ENCODE data around the gene SLC7A6. TPM values are rescaled to one million over a fixed set of nuclear protein-coding genes. Genes with fewer than 3 reads are reported as not detected.

Gene SLC7A6
- total and polyA plus RNA-seq, 10 of the 15 experiments (the other 5 are each of a cell fraction or from before 2014, with no cell fraction given) = 8.2 to 60.4 (median 28.6) TPM

GRCh38 chr16:68250951-68251350 is 13.4 kb upstream of the SLC7A6 start:
- Histone ChIP-seq H3K4me1 (ENCODE audit: control insufficient read depth, insufficient read depth, low read length) (peaks cover 15% of the 10 kb centered on the region), H3K36me3 (ENCODE audit: control insufficient read depth in 2 of 2, insufficient read depth in 2 of 2, low read length in 1 of 2) (peaks cover 1 to 3% of the 10 kb centered on the region in 2 experiments; a peak in 2 of 4 replicates), H2AFZ (ENCODE audit: control insufficient read depth, low read depth, low read length) (no peak overlapping the region), H3K4me3 (no peak overlapping the region), H3K27ac (ENCODE audit: control insufficient read depth, insufficient read depth) (no peak overlapping the region), H3K79me2 (ENCODE audit: control insufficient read depth, insufficient read depth, low read length) (no peaks in the 10 kb centered on the region), H3K9ac (ENCODE audit: control insufficient read depth, insufficient read depth, low read length) (no peak overlapping the region), H3K4me2 (ENCODE audit: control insufficient read depth, insufficient read depth) (no peak overlapping the region), H3K27me3 (replicated peaks in 1 of 2; ENCODE audit: control insufficient read depth in 2 of 2, insufficient read depth in 2 of 2, low read length in 1 of 2) (no peaks in the 10 kb centered on the region), H4K20me1 (ENCODE audit: control insufficient read depth, insufficient read depth) (no peaks in the 10 kb centered on the region), H3K9me3 (replicated peaks; ENCODE audit: control insufficient read depth, insufficient read depth, low read length) (no peaks in the 10 kb centered on the region)
- ChIA-PET SMC1A (ENCODE audit: uncharacterized antibody, unreplicated experiment) (interaction anchor here (1.9 to 2.6 kb wide), 2 partner anchors 11 to 78 kb away, joined by 10 to 13 read pairs; no protein-coding TSS in a partner anchor), POLR2A (interaction anchor here (0.6 to 1.0 kb wide), 4 partner anchors 13 to 279 kb away, joined by 3 to 5 read pairs (median 4); no protein-coding TSS in a partner anchor), CTCF (interaction anchor here (1.6 to 3.4 kb wide), 4 partner anchors 10 to 78 kb away, joined by 11 to 25 read pairs (median 16); partner anchors contain the start of gene SLC7A6), RAD21 (ENCODE audit: unreplicated experiment) (interaction anchor here (1.0 to 2.4 kb wide), 3 partner anchors 10 to 78 kb away, joined by 4 to 8 read pairs (median 7); no protein-coding TSS in a partner anchor)
- WGBS (ENCODE audit: insufficient coverage, insufficient replicate concordance, low lambda C conversion rate, missing lambda C conversion rate) = 91% methylated on average over 6 of the region's 6 CpGs
- ATAC-seq = no peak
- no TSS peak for BruUV-seq (replicated peaks)
- intact Hi-C loops (cut with micrococcal nuclease; ENCODE audit: unreplicated experiment) (no loop called here), in situ Hi-C loops (cut with MboI) (no loop called here)
- no peak for FAIRE-seq
- no peak for DNase-seq (ENCODE audit: low read depth, low spot score)
- TF ChIP-seq NRF1 (conservative IDR thresholded peaks at IDR 0.05; ENCODE audit: low read depth, low read length) (no peak), MTA2 (IDR thresholded peaks at IDR 0.05; ENCODE audit: low read depth) (no peak), SREBF1 (IDR thresholded peaks at IDR 0.05; ENCODE audit: low read length) (no peak), BMI1 (IDR thresholded peaks at IDR 0.05; ENCODE audit: borderline replicate concordance) (no peak), IRF3 (IDR thresholded peaks at IDR 0.05) (no peak), SMC3 (IDR thresholded peaks at IDR 0.05; ENCODE audit: borderline replicate concordance, low read length) (no peak), POLR2AphosphoS2 (IDR thresholded peaks at IDR 0.05; ENCODE audit: low read depth, low read length) (no peak), CBX3 (IDR thresholded peaks at IDR 0.05; ENCODE audit: borderline replicate concordance, low read depth) (no peak), IKZF2 (IDR thresholded peaks at IDR 0.05) (no peak), EED (IDR thresholded peaks at IDR 0.05; ENCODE audit: low read depth) (no peak), ELK1 (IDR thresholded peaks at IDR 0.05; ENCODE audit: low read depth, low read length) (no peak), CREM (IDR thresholded peaks at IDR 0.05; ENCODE audit: low read depth) (no peak), LARP7 (IDR thresholded peaks at IDR 0.05) (no peak), POLR2A (IDR thresholded peaks at IDR 0.05; ENCODE audit: low read depth, low read length) (no peak), ZBED1 (IDR thresholded peaks at IDR 0.05; ENCODE audit: borderline replicate concordance) (no peak), HCFC1 (IDR thresholded peaks at IDR 0.05; ENCODE audit: low read length) (no peak), SREBF2 (IDR thresholded peaks at IDR 0.05; ENCODE audit: low read length) (no peak), ETV6 (conservative IDR thresholded peaks at IDR 0.05 in 1 of 2, IDR thresholded peaks at IDR 0.05 in 1 of 2; ENCODE audit: borderline replicate concordance in 1 of 2, low read depth in 1 of 2) (no peak)
- TF ChIP-seq, protein P1, sequence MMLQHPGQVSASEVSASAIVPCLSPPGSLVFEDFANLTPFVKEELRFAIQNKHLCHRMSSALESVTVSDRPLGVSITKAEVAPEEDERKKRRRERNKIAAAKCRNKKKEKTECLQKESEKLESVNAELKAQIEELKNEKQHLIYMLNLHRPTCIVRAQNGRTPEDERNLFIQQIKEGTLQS (IDR thresholded peaks at IDR 0.05; ENCODE audit: borderline replicate concordance, extremely low read depth, low read depth, low read length) = no peak
- TF ChIP-seq, protein P2, sequence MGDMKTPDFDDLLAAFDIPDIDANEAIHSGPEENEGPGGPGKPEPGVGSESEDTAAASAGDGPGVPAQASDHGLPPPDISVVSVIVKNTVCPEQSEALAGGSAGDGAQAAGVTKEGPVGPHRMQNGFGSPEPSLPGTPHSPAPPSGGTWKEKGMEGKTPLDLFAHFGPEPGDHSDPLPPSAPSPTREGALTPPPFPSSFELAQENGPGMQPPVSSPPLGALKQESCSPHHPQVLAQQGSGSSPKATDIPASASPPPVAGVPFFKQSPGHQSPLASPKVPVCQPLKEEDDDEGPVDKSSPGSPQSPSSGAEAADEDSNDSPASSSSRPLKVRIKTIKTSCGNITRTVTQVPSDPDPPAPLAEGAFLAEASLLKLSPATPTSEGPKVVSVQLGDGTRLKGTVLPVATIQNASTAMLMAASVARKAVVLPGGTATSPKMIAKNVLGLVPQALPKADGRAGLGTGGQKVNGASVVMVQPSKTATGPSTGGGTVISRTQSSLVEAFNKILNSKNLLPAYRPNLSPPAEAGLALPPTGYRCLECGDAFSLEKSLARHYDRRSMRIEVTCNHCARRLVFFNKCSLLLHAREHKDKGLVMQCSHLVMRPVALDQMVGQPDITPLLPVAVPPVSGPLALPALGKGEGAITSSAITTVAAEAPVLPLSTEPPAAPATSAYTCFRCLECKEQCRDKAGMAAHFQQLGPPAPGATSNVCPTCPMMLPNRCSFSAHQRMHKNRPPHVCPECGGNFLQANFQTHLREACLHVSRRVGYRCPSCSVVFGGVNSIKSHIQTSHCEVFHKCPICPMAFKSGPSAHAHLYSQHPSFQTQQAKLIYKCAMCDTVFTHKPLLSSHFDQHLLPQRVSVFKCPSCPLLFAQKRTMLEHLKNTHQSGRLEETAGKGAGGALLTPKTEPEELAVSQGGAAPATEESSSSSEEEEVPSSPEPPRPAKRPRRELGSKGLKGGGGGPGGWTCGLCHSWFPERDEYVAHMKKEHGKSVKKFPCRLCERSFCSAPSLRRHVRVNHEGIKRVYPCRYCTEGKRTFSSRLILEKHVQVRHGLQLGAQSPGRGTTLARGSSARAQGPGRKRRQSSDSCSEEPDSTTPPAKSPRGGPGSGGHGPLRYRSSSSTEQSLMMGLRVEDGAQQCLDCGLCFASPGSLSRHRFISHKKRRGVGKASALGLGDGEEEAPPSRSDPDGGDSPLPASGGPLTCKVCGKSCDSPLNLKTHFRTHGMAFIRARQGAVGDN (IDR thresholded peaks at IDR 0.05) = no peak

Data from GM12878 (cell line).